Measurements from ENCODE around the gene SMTN. TPM values are rescaled to one million over a fixed set of nuclear protein-coding genes. Genes with fewer than 3 reads are reported as not detected.
"Not testable (repeated sequence)": the region's sequence is repeated elsewhere in the genome, so short reads cannot be mapped to it uniquely, and the experiment has no call there.

The SMTN gene
- total RNA-seq, 2 donors from 2014 or later: 511 to 666 TPM

DNA sequence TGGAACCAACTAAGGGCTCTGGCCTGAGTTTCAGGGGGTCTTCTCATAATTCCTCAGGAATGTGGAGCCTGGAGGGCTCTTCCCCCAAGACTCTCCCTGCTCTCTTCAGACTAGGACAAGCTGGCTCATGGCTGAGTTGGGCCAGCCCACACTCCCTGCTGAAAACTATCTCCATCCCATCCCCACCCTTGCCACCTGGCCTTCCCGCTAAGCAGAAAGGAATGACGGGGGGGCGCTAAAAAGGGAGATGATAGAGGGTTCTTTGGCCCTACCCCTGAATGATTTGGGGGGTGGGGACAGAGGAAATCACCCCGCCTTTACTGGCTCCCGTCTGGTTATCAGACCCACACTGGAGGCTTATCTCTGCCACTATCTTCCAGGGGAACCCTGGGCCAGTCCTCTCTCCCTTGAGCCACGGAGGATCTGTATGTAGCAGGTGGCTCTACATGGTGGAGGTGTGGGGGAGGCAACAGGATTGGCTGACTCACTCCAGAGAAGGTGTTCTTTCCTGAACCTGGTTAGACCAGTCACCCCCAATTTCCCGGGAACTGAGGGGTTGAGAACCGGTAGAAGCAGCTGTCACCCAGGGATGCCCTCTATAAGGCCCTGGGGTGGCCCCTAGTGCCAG lies 5.7 kb downstream of the SMTN start:
- DNase-seq (ENCODE audit: low spot score): no peak
- intact Hi-C loops (cut with DNase I): loop anchor here in 1 of 2 donors (5.0 kb wide), 1 partner anchor 140 kb away; no protein-coding TSS in a partner anchor

GRCh38 chr22:31087744-31088215 lies 6.7 kb downstream of the SMTN start:
- no peak for DNase-seq (ENCODE audit: low spot score)
- intact Hi-C loops (cut with DNase I): loop anchor here in 1 of 2 donors (5.0 kb wide), 1 partner anchor 140 kb away; no protein-coding TSS in a partner anchor

- intact Hi-C loops (cut with DNase I): loop anchor here in 1 of 2 donors (5.0 kb wide), 1 partner anchor 141 kb away; no protein-coding TSS in a partner anchor
- no peak for DNase-seq (ENCODE audit: low spot score)
Measured at GRCh38 chr22:31088233-31088986, 7.3 kb downstream of the SMTN start.

DNA sequence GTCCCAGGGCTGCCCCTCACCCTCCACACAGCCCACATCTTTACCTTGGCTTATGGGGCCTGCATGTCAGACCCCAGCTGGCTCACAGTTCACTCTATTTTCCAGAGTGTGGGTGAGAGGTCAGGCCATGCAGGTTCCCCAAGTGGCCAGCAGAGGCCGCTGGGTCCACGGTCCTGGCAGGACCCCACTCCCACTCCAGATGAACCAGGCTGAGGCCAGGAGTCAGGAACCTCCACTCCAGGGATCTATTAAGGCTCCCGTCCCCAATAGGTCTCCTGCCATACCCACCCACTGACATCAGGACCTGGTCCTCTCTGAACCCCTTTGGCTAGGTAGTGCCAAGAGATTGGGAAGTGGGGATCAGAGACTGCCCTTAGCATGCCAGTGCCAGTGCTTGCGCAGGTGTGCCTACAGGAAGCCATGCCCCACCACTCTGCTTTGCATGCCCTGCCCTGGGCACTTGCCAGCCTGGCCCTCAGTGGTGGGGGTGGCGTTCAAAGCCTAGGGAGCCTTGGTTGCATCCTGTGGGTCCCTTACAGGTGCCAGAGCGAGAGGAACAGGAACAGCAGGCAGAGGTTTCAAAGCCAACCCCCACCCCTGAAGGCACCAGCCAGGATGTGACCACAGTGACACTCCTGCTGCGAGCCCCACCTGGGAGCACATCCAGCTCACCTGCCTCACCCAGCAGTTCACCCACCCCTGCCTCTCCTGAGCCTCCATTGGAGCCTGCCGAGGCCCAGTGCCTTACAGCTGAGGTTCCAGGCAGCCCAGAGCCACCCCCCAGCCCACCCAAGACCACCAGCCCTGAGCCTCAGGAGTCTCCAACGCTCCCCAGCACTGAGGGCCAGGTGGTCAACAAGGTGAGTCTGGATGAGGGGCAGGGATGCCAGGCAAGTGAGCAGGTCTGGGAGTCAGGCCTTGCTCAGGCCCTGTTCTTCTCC lies 8.3 kb downstream of the SMTN start:
- intact Hi-C loops (cut with DNase I): loop anchor here in 1 of 2 donors (5.0 kb wide), 1 partner anchor 142 kb away; no protein-coding TSS in a partner anchor

GRCh38 chr22:31090217-31091085 lies 9.3 kb downstream of the SMTN start:
- intact Hi-C loops (cut with DNase I): no loop called here
- DNase-seq (ENCODE audit: low spot score): no peak

More for the DNA sequence above, 8.3 kb downstream of the SMTN start:
- DNase-seq (ENCODE audit: low spot score): no peak

GRCh38 chr22:31091106-31091975 lies 10.2 kb downstream of the SMTN start:
- DNase-seq (ENCODE audit: low spot score): no peak
- intact Hi-C loops (cut with DNase I): no loop called here

DNA sequence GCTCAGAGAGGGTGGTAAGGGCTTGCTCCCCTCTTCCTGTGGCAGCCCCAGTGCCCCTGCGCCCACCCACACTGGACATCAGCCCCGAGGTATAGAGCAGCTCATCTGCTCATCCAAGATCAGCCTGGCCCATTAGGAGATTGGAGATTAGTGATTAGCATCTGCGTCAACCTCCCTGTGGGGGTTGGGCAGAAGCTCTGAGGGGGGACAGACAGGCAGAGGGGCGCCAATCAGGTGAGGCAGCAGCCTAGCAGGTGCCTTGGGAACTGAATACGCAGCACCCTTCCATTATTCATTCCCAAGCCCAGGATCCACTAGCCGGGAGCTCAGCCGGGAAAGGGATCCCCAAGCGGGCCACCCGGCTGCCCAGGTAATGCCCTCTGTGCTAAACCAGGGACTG lies 11.0 kb downstream of the SMTN start:
- intact Hi-C loops (cut with DNase I): no loop called here
- no peak for DNase-seq (ENCODE audit: low spot score)

DNA sequence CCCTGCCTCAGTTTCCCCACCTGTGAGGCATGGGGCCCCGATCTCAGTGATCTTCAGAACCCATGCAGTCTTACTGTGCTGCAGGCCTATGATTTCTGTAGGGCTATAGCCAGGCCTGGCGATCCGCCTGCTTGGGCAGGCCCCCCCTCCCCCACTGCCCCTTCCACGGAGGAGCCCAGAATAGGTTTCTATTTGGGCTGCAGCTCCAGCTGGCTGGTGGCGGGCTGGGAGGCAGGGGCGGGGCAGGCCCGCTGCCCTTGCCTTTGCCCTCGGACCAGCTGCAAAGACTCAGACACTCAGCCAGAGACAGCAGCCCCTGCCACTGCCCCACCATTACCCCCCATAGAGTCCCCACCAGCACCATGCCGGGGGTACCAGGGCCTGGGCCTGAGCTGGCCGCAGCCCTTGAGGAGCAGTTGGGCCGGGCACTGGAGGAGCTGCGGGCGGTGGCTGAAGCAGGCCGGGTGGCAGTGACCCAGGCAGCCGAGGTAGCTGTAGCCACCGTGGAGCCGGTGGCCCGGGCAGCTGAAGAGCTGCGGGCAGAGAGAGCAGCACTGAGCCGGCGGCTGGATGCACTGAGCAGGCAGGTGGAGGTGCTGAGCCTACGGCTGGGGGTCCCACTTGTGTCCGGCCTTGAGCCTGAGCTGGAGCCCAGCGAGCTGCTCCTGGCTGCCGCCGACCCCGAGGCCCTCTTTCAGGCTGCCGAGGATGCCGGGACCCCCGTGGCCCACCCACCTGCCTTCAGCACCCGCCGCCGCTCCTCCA lies 12.2 kb downstream of the SMTN start:
- intact Hi-C loops (cut with DNase I): no loop called here
- no peak for DNase-seq (ENCODE audit: low spot score)

GRCh38 chr22:31094021-31094551 lies 13.0 kb downstream of the SMTN start:
- DNase-seq (ENCODE audit: low spot score): no peak

DNA sequence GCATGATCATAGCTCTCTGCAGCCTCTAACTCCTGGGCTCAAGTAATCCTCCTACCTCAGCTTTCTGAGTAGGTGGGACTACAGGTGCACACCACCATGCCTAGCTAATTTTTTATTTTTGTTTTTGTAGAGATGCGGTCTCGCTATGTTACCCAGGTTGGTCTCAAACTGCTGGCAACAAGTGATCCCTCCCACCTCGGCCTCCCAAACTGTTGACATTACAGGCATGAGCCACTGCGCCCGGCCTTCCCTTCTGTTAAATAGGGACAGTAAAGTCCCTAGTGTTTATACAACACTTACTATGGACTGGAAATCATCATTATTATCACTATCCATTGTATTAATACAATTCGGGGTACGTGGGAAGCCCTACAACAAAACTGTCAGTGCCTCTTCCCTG lies 13.6 kb downstream of the SMTN start:
- no peak for DNase-seq (ENCODE audit: low spot score)
- intact Hi-C loops (cut with DNase I): no loop called here

More at GRCh38 chr22:31094021-31094551, 13.0 kb downstream of the SMTN start:
- intact Hi-C loops (cut with DNase I): no loop called here

- intact Hi-C loops (cut with DNase I): no loop called here
- no peak for DNase-seq (ENCODE audit: low spot score)
Measured at GRCh38 chr22:31095637-31096249, 14.6 kb downstream of the SMTN start.

DNA sequence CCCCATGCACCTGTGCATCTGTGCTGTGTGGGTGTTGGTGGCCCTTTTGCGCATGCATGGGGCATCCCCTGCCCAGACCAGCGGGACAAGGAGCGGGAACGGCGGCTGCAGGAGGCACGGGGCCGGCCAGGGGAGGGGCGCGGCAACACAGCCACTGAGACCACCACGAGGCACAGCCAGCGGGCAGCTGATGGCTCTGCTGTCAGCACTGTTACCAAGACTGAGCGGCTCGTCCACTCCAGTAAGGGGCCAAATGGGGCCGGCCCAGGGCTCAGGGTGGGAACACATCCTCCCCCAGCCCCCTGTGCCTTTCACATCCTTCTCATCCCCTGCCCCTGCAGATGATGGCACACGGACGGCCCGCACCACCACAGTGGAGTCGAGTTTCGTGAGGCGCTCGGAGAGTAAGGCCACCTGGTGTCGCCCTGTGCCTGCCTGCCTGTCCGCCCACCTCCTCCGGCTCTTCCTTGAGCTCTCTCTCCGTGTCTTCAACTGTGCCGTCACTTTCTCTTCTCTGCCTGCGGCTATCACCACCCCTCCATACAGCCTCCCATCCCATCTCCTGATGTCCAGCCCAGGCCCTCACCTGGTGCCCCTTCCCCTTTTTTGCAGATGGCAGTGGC lies 15.7 kb downstream of the SMTN start:
- intact Hi-C loops (cut with DNase I): no loop called here
- DNase-seq (ENCODE audit: low spot score): no peak

DNA sequence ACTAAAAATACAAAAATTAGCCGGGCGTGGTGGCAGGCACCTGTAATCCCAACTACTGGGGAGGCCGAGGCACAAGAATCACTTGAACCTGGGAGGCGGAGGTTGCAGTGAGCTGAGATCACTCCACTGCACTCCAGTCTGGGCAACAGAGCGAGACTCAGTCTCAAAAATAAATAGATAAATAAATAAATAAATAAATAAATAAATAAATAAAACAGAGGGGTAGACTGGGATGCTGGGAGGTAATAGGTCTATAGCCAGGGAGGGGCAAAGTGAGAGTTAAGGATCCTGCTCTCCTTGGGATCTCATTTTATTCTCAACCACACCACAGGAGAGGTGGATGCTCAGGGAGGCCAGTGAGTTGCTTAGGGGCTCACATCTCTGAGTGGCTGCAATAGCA lies 16.4 kb downstream of the SMTN start:
- intact Hi-C loops (cut with DNase I); DNase-seq (ENCODE audit: low spot score): not testable (repeated sequence)

GRCh38 chr22:31097941-31098631 lies 17.0 kb downstream of the SMTN start:
- intact Hi-C loops (cut with DNase I): no loop called here
- DNase-seq (ENCODE audit: low spot score): no peak

- intact Hi-C loops (cut with DNase I): no loop called here
Measured at GRCh38 chr22:31098632-31099110, 17.6 kb downstream of the SMTN start.

More at GRCh38 chr22:31098632-31099110, 17.6 kb downstream of the SMTN start:
- no peak for DNase-seq (ENCODE audit: low spot score)
